Karpas-422 (cell line): ENCODE results near the gene PRIM2. TPM values are rescaled to one million over a fixed set of nuclear protein-coding genes. Genes with fewer than 3 reads are reported as not detected.
"Not testable (repeated sequence)": the region's sequence is repeated elsewhere in the genome, so short reads cannot be mapped to it uniquely, and the experiment has no call there.

Source experiments
- DNase-seq: peaks from one replicate; pipeline ENCODE4 v3.0.0-alpha.2; 2015
- H2AFZ ChIP-seq: fragments of 200-600 bp; sonication (generic); 2 replicates; pipeline ENCODE4 v1.6.1; 2014; ENCODE audit warnings: antibody characterized with exemption, low read length, mixed read lengths
- H3K27ac ChIP-seq: fragments of 200-600 bp; sonication (generic); 2 replicates; pipeline ENCODE4 v1.5.1; 2014; ENCODE audit warnings: mild to moderate bottlenecking, low read length, moderate library complexity
- H3K27me3 ChIP-seq: fragments of 200-600 bp; sonication (generic); 2 replicates; pipeline ENCODE4 v1.6.1; 2014; ENCODE audit warnings: low read length, mixed read lengths
- H3K36me3 ChIP-seq: fragments of 200-600 bp; sonication (generic); 2 replicates; pipeline ENCODE4 v1.6.1; 2014; ENCODE audit warnings: low read length, mixed read lengths; ENCODE audit not compliant: insufficient read depth
- H3K4me1 ChIP-seq: fragments of 200-600 bp; sonication (generic); 2 replicates; pipeline ENCODE4 v1.6.1; 2014; ENCODE audit warnings: mild to moderate bottlenecking, low read length, mixed read lengths
- H3K4me2 ChIP-seq: fragments of 200-600 bp; sonication (generic); 2 replicates; pipeline ENCODE4 v1.6.1; 2014; ENCODE audit warnings: low read length, low read depth, mild to moderate bottlenecking; ENCODE audit not compliant: poor library complexity, severe bottlenecking
- H3K4me3 ChIP-seq: fragments of 200-600 bp; sonication (generic); 2 replicates; pipeline ENCODE4 v1.5.1; 2014; ENCODE audit warnings: mild to moderate bottlenecking, antibody characterized with exemption, low read length, mixed read lengths
- H3K79me2 ChIP-seq: fragments of 200-600 bp; sonication (generic); 2 replicates; pipeline ENCODE4 v1.6.1; 2014; ENCODE audit warnings: mild to moderate bottlenecking, low read length, mixed read lengths
- H3K9ac ChIP-seq: fragments of 200-600 bp; sonication (generic); 2 replicates; pipeline ENCODE4 v1.6.0; 2014; ENCODE audit warnings: low read length
- H3K9me2 ChIP-seq: fragments of 200-600 bp; sonication (generic), shearing (Covaris generic); replicated peaks from 2 replicates; pipeline ENCODE4 v1.6.0; 2014; ENCODE audit warnings: mild to moderate bottlenecking, low read length, moderate library complexity; ENCODE audit not compliant: insufficient read depth
- H3K9me3 ChIP-seq: fragments of 300-700, 200-600 bp; sonication (generic); 2 replicates; pipeline ENCODE4 v1.6.1; 2014; ENCODE audit warnings: low read length, mixed read lengths
- H4K20me1 ChIP-seq: fragments of 200-600 bp; sonication (generic); 2 replicates; pipeline ENCODE4 v1.6.1; 2014; ENCODE audit warnings: mild to moderate bottlenecking, antibody characterized with exemption, low read length, low read depth; ENCODE audit not compliant: insufficient read depth
- total RNA-seq: library from RNA; depleted of rRNA; stranded (reverse); fragments of >200 nt; shearing (Covaris generic); gene quantifications from 2 replicates; pipeline ENCODE4 v1.2.3, GENCODE V29; 2014; ENCODE audit warnings: low replicate concordance

Gene PRIM2
- total RNA-seq, 1 experiment from 2014 or later: 49.1 TPM

- not testable (repeated sequence) for H3K9ac ChIP-seq, H3K9me3 ChIP-seq, H3K4me2 ChIP-seq, H3K36me3 ChIP-seq, H4K20me1 ChIP-seq, DNase-seq, H3K4me1 ChIP-seq, H3K79me2 ChIP-seq, H3K9me2 ChIP-seq, H3K27me3 ChIP-seq, H3K4me3 ChIP-seq, H3K27ac ChIP-seq, H2AFZ ChIP-seq
Observed at GRCh38 chr6:57535121-57535520, 217.7 kb downstream of the PRIM2 start.

- not testable (repeated sequence) for H3K27ac ChIP-seq, H3K4me2 ChIP-seq, H3K9me2 ChIP-seq, H3K4me1 ChIP-seq, H3K9ac ChIP-seq, H3K9me3 ChIP-seq, H3K4me3 ChIP-seq, H3K27me3 ChIP-seq, H3K36me3 ChIP-seq, H2AFZ ChIP-seq, H3K79me2 ChIP-seq, H4K20me1 ChIP-seq
- DNase-seq: peak; percentile 76
Observed at GRCh38 chr6:57535994-57536393, 218.6 kb downstream of the PRIM2 start.

- not testable (repeated sequence) for H3K4me2 ChIP-seq, DNase-seq
Observed at GRCh38 chr6:57537916-57538315, 220.5 kb downstream of the PRIM2 start.

GRCh38 chr6:57551961-57552360 is 234.5 kb downstream of the PRIM2 start:
- H4K20me1 ChIP-seq, H3K79me2 ChIP-seq, H3K4me3 ChIP-seq, H3K4me2 ChIP-seq, H3K36me3 ChIP-seq, H2AFZ ChIP-seq, H3K27me3 ChIP-seq, H3K4me1 ChIP-seq, H3K9me2 ChIP-seq, H3K9ac ChIP-seq, H3K27ac ChIP-seq, H3K9me3 ChIP-seq, DNase-seq: not testable (repeated sequence)

More at GRCh38 chr6:57537916-57538315, 220.5 kb downstream of the PRIM2 start:
- H4K20me1 ChIP-seq, H3K4me3 ChIP-seq, H3K9me2 ChIP-seq, H3K36me3 ChIP-seq, H3K9ac ChIP-seq, H3K4me1 ChIP-seq, H3K9me3 ChIP-seq, H2AFZ ChIP-seq, H3K27me3 ChIP-seq, H3K27ac ChIP-seq, H3K79me2 ChIP-seq: not testable (repeated sequence)

- H3K4me2 ChIP-seq, DNase-seq: not testable (repeated sequence)
Observed at GRCh38 chr6:57557855-57558254, 240.4 kb downstream of the PRIM2 start.

GRCh38 chr6:57559170-57559569 is 241.7 kb downstream of the PRIM2 start:
- H3K36me3 ChIP-seq, H3K4me1 ChIP-seq, H3K9me3 ChIP-seq, DNase-seq, H3K27ac ChIP-seq, H4K20me1 ChIP-seq, H3K27me3 ChIP-seq, H3K4me3 ChIP-seq, H3K9me2 ChIP-seq, H3K4me2 ChIP-seq, H3K9ac ChIP-seq, H3K79me2 ChIP-seq, H2AFZ ChIP-seq: not testable (repeated sequence)

More at GRCh38 chr6:57557855-57558254, 240.4 kb downstream of the PRIM2 start:
- not testable (repeated sequence) for H3K4me3 ChIP-seq, H3K9me2 ChIP-seq, H3K36me3 ChIP-seq, H3K27ac ChIP-seq, H2AFZ ChIP-seq, H3K27me3 ChIP-seq, H3K79me2 ChIP-seq, H3K9me3 ChIP-seq, H3K4me1 ChIP-seq, H3K9ac ChIP-seq, H4K20me1 ChIP-seq

- not testable (repeated sequence) for H3K4me1 ChIP-seq, H3K79me2 ChIP-seq, H3K9me2 ChIP-seq, H3K27ac ChIP-seq, H3K9ac ChIP-seq, DNase-seq, H4K20me1 ChIP-seq, H3K27me3 ChIP-seq, H3K4me2 ChIP-seq, H3K4me3 ChIP-seq, H3K9me3 ChIP-seq, H2AFZ ChIP-seq, H3K36me3 ChIP-seq
Observed at GRCh38 chr6:57562233-57562632, 244.8 kb downstream of the PRIM2 start.

- H3K27me3 ChIP-seq, H3K9ac ChIP-seq, H3K9me2 ChIP-seq, H3K4me3 ChIP-seq, H3K36me3 ChIP-seq, H3K27ac ChIP-seq, DNase-seq, H3K4me1 ChIP-seq, H3K9me3 ChIP-seq, H3K79me2 ChIP-seq, H2AFZ ChIP-seq, H3K4me2 ChIP-seq, H4K20me1 ChIP-seq: not testable (repeated sequence)
Observed at GRCh38 chr6:57572119-57572518, 254.7 kb downstream of the PRIM2 start.

- H3K9me3 ChIP-seq, H3K36me3 ChIP-seq, H3K27me3 ChIP-seq, H3K4me1 ChIP-seq, H3K4me3 ChIP-seq, H3K79me2 ChIP-seq, H2AFZ ChIP-seq, DNase-seq, H4K20me1 ChIP-seq, H3K9ac ChIP-seq, H3K9me2 ChIP-seq, H3K27ac ChIP-seq, H3K4me2 ChIP-seq: not testable (repeated sequence)
Observed at GRCh38 chr6:57572844-57573243, 255.4 kb downstream of the PRIM2 start.
